Measurements from ENCODE around the gene KBTBD6.
"Not testable (repeated sequence)": the region's sequence is repeated elsewhere in the genome, so short reads cannot be mapped to it uniquely, and the experiment has no call there.

The KBTBD6 gene, protein sequence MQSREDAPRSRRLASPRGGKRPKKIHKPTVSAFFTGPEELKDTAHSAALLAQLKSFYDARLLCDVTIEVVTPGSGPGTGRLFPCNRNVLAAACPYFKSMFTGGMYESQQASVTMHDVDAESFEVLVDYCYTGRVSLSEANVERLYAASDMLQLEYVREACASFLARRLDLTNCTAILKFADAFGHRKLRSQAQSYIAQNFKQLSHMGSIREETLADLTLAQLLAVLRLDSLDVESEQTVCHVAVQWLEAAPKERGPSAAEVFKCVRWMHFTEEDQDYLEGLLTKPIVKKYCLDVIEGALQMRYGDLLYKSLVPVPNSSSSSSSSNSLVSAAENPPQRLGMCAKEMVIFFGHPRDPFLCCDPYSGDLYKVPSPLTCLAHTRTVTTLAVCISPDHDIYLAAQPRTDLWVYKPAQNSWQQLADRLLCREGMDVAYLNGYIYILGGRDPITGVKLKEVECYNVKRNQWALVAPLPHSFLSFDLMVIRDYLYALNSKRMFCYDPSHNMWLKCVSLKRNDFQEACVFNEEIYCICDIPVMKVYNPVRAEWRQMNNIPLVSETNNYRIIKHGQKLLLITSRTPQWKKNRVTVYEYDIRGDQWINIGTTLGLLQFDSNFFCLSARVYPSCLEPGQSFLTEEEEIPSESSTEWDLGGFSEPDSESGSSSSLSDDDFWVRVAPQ

DNA sequence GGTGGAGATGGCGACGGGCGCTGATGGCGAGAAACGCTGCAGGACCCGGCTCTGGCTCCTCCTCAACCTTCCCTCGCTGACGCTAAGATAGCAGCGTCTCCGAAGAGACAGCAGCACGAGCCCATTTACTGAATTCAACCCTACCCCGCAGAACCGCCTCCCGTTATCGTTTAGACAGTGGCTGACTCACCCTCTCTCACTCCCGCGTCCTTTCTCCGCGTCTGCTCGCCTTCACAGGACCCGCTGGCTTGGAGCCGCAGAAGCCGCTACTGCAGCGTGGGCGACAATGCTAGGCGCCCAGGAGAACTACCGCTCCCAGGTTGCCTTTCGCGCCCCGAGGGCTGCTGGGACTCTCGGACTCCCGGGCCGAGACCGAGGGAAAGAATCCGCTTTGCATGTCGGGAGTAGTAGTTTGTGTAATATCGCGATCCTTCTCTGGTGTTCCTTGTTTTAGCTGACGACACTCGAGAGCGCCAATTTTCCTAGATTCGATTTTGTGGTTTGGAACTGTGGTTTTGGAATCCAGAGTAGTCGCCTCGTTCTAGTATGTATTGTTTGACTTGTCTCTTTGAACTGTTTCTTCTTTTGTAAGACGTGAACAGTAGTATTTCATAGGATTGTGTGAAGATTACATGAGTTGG, at the start of gene KBTBD6:
Gene KBTBD6, minus strand, starts transcription at position 291 of the 641 bp plus-strand sequence. CDS start 291 bp downstream, outside the sequence.
- DNase-seq: peak; percentile 99

DNA sequence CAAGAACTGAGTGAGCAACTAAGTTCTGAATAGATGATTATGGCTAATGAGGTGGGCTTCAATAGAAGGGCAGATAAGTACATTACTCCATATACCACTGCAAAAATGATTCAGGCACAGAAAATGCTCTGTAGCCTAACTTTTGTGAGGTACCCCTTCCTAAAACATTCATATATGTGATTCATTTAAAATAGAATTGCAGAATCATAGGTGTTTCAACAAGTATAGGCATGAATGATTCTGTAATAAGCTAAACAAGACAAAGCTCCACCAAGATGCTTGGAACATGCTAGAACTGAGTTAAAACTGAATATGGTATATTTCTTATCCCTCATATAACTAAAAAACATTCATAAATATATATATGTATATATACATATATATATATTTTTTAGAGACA, 49.6 kb upstream of the KBTBD6 start:
- no peak for DNase-seq

DNA sequence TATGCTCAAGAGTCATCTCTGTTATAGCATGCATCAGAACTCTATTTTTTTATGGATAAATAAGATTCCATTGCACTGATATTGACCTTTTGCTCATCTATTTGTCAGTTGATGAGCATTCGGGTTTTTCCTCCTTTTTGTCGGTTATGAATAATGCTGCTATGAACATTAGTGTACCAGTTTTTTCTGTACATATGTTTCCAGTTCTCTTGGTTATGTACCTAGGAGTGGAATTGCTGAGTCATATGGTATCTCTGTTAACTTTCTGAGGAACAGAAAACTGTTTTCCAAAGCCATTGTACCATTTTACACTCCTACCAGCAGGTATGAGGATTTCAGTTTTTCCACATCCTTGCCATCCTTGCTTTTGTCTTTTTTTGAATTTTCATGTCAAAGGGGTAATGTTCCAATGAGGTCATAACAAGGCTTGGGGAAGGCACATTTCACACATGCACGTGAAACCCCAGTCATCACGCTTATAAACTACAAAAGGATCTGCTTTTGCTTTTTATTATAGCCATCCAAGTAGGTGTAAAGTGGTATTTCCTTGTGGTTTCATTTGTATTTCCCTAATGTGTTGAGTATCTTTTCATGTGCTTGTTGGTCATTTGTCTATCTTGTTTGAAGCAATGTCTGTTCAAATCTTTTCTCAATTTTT, 47.1 kb upstream of the KBTBD6 start:
- no peak for DNase-seq

DNA sequence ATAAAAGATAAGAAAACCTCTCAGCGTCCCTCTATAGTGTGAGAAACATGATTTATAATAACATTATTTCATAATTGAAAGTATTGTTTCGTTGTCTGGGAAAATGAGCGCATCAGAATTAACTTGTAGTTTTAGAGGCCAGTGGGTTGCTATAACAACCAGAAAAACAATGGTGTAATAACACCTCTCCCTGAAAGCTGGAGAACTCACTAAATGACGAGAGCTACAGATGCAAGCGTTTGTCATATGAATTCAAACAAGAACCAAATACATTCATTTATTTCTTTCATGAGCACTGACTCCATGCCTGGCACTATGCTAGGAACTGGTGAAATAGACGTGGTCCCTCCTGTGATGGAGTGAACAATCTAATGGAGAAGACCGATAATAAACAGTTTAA, 45.4 kb upstream of the KBTBD6 start:
- DNase-seq: no peak

DNA sequence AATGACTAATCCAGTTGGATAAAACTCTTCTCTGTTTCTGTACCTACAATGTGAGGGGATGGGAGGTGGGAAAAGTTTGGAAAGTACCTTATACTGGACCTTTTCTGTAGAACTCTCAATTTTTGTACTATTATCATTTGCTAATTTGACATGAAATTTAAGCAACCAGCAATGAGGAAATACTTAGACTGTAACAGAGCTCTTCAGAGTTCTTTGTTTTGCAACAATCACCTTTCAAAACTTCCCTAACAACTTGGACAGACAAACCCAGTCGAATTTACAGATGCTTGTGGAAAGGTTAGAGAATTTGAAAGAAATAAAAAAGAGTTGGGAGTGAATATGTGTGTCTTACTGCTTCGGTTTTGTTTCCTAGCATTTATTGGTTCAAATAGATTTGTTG, 45.0 kb upstream of the KBTBD6 start:
- no peak for DNase-seq

DNA sequence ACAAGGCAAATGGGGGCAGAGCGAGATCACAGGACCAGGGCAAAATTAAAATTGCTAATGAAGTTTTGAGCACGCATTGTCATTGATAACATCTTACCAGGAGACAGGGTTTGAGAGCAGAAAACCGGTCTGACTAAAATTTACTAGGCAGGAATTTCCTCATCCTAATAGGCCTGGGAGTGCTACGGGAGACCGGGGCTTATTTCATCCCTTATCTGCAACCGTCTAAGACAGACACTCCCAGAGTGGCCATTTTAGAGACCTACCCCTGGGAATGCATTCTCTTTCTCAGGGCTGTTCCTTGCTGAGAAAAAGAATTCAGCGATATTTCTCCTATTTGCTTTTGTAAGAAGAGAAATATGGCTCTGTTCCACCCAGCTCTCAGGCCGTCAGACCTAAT, 43.0 kb upstream of the KBTBD6 start:
- DNase-seq: not testable (repeated sequence)

DNA sequence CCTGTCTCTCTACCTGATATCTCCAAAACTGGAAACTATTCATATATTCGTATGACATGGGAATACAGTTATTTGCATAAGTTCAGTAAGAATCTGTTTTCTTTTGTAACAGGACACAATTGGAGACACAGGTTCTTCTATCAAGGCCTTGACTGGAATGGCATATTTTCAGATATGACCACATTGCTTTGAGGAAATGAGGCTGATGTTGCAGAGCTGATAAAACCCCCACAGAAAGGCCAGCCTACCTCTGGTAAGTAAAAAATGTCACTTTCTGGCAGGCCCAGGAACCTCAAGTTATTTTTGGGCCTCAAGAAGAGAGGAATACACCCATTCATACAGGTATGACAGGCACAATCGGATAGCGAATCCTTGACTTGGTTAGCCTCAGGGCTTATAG, 29.5 kb upstream of the KBTBD6 start:
- DNase-seq: no peak

DNA sequence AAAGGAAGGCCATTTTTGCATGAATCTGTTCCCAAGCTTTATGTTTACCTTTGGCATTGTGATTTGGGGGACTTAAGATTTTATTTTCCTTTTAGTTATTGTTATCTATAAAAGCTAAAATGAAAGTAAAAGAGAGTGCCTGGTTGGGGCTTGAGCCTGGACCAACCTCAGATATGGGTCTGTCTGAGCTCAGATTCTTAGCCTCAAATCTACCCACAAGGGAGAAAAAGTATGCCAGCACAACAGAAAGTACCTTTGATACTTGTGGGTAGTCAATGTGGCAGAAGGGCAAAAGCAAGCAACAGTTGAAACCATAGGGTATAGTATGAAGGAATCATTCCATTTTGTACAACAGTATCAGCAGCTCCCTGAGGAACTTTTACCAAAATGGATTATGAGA, 26.6 kb upstream of the KBTBD6 start:
- DNase-seq: no peak

DNA sequence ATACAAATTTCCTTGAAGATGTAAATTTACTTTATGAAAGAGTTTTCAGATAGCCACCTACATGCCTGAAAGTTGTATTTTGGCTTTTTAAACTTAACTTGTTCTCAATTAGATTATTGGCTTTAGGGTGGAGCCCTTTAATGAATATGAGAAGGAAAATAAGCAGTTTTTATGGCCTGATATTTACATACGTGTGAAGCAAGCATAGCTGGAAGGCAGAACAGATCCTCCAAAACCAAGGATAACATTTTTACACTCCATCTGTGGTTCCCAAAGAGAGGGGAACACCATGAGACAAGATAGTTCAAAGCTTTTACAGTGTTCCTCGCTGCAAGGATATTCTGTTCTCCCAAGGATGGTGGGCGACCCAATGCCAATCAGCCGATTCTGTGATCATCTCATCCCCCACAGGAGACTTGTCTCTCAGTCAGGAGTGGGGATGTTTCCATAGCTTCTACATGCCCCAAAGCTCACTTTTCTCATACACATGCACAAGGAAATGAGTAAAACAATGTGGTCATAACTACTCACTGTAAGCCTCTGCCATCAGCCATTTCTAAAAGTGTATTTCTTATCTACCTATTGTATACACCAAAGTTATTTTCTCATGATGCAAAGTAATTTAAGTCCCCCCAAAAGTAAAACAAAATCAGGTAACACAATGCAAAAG, 24.6 kb upstream of the KBTBD6 start:
- no peak for DNase-seq

DNA sequence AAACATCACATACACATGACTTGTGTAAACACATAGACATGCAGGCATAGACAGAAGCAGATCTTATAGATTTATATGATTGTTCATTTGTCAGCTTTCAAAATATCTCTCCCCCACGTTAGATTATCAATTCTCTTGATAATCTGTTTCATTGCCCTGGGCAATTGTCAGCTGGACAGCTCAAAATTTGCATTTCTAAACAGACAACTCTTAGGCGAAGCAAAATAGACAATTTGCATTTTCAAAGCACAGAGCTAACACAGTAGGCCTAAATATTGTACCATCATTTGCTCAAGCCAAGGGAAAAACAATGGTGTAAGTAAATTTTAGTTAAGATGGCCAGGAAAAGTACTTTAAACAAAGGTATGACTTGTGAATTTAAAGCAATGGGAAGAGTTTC, 24.0 kb upstream of the KBTBD6 start:
- no peak for DNase-seq

DNA sequence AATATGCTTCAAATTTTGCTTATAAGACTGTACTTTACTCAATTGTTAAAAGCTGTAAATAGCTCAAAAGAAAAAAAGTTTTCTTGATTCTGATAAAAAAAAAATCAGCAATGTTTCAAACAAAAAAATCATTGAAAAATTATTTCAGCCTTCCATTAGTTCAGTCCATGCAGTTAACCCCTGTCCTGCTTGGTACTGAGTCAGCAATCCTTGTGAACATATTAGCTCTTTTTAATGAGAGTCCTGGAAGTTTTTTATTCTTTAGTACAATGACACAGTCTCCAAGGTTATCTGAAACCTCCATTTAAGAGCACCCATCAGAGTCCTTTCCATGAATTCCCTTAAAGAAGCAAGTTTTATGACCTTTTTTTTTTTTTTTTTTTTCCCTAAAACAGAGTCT, 21.4 kb upstream of the KBTBD6 start:
- no peak for DNase-seq

DNA sequence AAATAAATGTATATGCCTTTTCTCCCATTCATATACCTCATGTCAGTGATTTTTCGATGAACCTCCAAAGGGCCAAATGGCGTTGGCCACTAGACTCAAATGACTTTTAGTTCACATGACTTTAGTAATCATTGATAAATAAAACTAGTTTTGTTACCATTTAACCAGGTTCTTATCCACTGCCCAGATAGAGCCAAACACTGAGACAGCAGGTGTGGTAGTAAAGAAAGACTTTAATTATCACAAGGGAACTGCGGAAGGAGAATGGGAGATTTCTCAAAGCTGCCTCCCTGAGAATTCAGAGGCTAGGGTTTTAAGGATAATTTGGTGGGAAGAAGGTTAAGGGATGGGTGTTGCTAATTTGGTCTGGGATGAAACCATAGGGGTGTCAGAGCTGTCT, 19.4 kb upstream of the KBTBD6 start:
- no peak for DNase-seq

DNA sequence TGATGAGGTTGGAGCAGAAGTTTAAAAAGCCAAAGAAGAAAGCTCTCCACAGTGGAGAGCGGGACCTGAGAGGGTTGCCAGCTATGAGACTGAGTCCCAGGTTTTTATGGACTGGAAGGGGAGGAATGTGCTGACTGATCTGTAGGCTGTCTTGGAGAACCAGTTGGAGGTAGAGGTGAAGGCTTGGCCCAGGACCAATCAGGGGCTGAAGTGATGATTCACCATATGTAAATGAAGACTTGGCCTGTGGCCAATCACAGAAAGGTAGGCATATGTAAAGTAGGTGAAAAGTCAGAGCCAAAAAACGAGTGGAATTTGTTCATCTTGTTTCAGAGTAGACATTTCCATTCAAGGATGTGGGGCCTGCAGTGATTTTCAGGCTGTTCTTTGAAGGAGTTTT, 17.5 kb upstream of the KBTBD6 start:
- no peak for DNase-seq

DNA sequence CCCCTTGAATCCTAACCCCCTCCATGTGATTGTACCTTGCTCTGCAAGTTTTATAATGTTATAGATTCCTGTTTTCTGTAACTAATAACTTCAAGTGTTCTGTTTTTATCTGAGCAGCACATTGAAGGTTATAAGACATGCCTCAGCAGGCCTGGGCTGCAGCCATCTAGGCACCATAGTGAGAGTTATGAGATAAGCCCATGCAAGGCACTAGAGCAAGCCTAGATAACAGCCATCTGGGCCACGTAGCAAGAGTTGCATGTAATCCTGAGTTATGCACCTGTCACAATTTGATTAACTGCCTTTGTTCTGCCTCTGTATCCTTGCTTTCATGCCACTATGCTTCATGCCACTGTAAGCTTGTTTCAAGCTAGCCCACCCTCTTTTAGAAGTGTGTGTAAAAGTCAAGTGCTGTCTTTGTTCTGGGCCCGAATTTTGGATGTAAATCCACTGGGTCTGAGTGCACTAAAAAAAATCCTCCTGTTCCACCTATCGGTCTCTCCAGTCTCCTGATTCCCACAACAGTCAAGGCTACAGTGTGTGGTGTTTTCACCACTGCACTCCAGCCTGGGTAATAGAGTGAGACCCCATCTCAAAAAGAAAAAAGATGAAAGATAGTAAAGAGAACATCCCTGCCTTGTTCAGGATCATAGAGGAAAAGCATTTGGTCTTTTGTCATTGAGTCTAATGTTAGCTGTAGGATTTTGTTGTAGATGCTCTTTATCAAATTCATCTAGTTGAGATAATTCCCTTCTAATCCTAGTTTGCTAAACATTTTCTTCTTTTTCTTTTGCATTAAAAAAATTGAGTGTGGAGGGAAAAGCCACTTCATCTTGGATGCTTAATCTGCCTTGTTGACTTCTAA, 16.0 kb upstream of the KBTBD6 start:
- DNase-seq: no peak

DNA sequence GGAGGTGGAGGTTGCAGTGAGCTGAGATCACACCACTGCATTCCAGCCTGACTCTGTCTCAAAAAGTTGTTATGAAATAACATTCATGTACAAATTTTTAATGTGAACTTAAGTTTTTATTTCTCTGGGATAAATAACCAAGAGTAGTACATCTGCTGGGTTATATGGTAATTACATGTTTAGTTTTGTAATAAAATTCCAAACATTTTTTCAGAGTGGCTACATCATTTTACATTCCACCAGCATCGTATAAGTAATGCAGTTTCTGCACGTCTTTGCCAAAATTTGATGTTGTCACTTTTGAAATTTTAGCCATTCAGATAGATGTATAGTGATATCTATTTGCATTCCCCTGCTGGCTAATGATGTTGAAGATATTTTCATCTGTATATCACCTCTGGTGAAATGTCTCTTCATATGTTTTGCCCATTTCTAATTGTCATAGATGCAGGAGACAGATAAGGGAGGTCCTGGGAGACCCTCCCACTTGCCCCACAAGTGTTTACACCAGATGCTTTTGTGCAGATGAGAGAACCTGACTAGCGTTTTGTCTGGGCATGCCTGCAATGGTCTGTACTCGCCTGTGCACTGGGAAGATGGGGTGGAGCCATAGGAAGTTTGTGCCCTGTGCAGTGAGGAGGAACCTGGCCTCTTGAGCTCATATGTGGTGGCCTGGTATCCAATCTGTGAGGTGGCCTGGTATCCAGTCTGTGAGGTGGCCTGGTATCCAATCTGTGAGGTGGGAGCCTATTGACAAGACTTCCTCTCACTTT, 12.7 kb upstream of the KBTBD6 start:
- DNase-seq: no peak

DNA sequence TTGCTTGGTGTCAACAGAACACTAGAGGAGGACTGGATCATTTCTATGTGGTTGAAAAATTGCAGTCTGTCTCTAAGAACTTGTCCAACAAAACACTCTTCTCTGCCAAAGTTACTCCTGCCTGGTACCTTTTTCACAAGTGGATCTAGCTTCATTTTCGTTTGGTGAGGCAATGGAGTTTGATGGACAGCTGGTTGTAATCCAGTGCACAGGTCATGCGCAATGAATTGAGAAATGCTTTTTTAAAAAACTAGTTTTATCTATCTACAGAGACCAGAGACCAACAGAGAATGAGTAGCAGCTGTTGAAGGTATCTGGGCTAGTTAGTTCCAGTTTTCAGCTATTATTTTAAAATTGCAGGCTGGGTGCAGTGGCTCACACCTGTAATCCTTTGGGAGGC, 12.0 kb upstream of the KBTBD6 start:
- DNase-seq: no peak

DNA sequence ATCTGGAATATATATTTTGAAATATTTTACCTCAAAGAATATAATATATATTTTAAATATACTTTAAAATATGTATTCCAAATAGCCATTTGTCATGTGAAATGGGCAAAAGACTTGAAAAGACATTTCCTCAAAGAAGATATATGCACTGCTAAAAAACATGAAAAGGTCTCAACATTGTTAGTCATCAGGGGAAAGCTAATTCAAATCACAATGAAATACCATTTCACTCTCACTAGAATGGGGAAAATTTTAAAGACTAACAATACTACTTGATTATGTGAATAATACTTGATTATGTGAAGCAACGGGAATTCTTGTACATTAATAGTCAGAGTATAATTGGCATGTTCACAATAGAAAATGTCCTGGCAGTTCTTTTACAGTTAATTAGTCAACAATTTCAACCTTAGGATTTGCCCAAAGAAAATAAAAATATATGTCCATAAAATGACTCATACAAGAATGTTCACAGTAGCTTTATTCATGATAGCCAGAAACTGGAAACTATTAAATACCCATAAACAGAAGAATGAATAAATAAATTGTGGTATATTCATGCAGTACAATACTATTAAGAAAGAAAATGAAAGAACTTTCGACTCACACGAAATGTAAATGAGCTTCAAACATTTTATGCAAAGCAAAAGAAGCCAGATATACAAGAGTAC, 6.8 kb upstream of the KBTBD6 start:
- DNase-seq: no peak

DNA sequence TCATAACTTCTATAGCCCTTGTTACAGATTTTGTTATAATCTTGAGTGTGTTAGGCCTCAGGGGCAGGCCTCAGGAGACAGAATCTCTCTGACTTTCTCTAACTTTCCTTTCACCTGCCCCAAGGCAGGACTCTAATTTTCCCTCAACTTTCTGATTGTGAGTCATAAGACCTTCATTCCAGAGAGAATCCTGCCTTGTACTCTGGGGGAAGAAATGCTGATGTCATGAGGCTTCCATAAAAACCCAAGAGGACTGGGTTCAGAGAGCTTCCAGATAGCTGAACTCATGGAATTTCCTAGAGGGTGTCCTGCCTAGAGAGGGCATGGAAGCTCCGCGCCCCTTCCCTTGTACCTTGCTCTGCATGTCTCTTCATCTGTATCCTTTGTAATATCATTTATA, 5.3 kb upstream of the KBTBD6 start:
- no peak for DNase-seq

DNA sequence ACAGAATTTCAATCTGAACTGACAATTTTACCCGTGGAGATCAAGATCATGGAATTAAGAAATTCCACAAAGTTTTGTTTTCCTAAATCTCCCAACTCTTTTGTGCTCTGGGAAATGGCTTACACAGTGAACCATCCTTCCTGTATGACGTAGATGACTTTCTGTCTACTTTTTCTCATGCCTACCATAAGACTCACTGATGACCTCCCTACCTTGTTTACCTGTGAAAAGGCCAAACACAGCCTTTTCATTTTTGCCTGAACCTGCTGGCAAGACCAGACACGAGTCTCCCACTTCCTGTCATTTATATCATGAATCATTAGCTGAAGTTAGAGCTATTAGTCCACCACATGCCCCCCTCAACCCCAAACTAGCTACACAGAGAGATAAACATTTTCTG, 4.6 kb upstream of the KBTBD6 start:
- DNase-seq: no peak

DNA sequence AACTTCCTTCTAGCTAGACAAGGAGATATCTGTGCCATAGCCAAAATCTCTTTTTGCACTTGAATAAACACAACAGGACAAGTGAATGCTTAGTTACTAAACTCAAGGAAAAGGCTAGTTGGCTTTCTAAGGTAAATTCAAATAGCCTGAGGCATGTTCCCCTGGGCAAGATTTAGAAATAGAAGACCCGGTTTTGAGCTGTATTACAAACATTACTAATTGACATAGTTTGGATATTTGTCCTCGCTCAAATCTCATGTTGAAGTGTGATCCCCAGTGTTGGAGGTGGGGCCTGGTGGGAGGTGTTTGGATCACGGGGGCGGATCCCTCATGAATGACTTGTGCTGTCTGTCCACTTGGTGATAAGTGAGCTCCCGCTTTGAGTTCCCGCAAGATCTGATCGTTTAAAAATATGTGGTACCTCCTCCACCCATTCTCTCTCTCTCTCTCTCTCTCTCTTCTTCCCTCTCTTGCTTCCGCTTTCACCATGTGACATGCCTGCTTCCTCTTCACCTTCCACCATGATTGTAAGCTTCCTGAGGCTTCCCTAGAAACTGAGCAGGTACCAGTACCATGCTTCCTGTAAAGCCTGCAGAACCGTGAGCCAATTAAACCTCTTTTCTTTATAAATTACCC, 3.9 kb upstream of the KBTBD6 start:
- DNase-seq: no peak

Data from NCI-H82 (cell line).